HL-60 (cell line): Measurements from ENCODE around the gene PPM1H.

Source experiments
- CTCF ChIP-seq: IDR thresholded peaks from one replicate; pipeline ENCODE4 v1.5.1; 2011; ENCODE audit warnings: low read length, control low read depth, inconsistent platforms; ENCODE audit not compliant: insufficient read depth
- POLR2AphosphoS5 ChIP-seq: IDR thresholded peaks from 2 replicates; pipeline ENCODE4 v1.6.1; 2012; ENCODE audit warnings: low read depth
- REST ChIP-seq: IDR thresholded peaks from 2 replicates; pipeline ENCODE4 v1.6.1; 2012; ENCODE audit warnings: low read depth; ENCODE audit not compliant: insufficient replicate concordance

DNA sequence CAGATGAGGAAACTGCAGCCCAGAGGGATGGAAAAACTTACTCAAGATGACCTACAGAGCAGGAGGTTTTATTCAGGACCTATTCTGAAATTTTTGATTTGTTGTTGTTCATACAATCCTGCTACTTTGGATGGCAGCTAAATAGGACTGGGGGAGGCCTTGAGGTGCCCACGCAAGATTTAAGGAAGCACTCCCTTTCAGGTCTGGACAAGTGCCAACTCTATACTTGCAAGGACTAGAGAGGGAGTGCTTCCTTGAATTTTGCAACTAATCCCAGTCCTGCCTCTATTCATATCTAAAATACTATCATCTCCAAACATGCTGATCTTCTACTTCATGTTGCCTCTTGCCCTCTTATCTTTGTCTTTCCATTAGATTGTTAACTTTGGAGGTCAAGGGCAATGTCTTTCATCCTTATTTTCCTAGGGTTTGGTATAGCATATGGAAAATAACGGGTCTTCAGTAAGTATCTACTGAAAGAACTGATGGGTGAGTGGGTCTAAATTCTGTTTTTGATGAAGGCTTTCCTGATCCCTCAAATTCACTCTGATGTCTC, 28.6 kb upstream of the PPM1H start:
- no peak for TF ChIP-seq CTCF
- no peak for TF ChIP-seq POLR2AphosphoS5
- no peak for TF ChIP-seq REST
